ENCODE results near the gene LCE5A. TPM values are rescaled to one million over a fixed set of nuclear protein-coding genes. Genes with fewer than 3 reads are reported as not detected.

The LCE5A gene
- total RNA-seq, 1 experiment from 2014 or later, result not detected

DNA sequence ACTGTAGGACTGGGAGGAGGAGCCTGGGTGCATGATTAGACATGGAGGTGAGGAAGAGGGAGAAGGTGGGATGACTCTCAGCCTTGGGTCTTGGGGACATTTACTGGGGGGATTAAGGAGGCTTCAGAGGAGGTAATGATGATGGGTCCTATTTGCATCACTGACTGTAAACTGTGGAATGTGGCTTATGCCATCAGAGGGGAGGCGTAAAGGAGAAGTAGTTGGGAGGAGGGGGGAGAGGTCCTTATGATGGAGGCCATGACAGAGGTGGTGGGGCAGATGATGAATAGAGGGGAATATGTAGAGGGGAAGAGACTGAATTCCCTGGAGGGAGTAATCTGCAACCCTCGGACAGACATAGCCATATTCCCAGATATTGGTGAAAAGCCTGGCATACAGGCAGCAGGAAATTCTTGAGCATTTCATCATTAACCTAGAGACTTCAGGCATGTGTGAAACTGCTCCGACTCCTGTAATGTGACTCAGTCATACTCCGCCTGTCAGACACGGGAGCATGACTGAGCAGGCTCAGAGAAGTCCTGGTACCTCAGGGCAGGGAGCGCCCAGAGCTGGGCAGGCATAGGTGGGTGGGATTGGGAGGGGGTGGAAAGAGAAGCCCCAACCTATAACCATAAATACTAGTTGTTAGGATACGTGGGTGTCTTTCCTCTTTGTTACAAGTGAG is 8.0 kb upstream of the LCE5A start:
- CTCF ChIA-PET, result no interaction called here
- H3K4me3 ChIP-seq (replicated peaks in 1 of 2; ENCODE audit: low read depth in 1 of 2, low read length in 2 of 2), result no peak overlapping the region
- no peaks in the 10 kb centered on the region for H3K36me3 ChIP-seq (ENCODE audit: control insufficient read depth in 1 of 2, insufficient read depth in 2 of 2, low read length in 2 of 2)
- no TSS peak for BruUV-seq (replicated peaks)
- H3K9me2 ChIP-seq (ENCODE audit: insufficient read depth), result no peaks in the 10 kb centered on the region
- H3K27ac ChIP-seq (ENCODE audit: low read depth, low read length), result no peak overlapping the region
- no peaks in the 10 kb centered on the region for H3K27me3 ChIP-seq (ENCODE audit: insufficient read depth, low read length)
- POLR2A ChIA-PET, result no interaction called here
- no peak overlapping the region for H3K4me2 ChIP-seq (ENCODE audit: low read length)
- no peaks in the 10 kb centered on the region for H3K9me3 ChIP-seq (ENCODE audit: control insufficient read depth in 1 of 2, insufficient read depth in 1 of 2, low read depth in 1 of 2, low read length in 2 of 2)
- no peak for TF ChIP-seq CBX3 (IDR thresholded peaks at IDR 0.05; ENCODE audit: low read depth)
- no peak for TF ChIP-seq FOSL1 (IDR thresholded peaks at IDR 0.05; ENCODE audit: low read depth)
- no peak for TF ChIP-seq SP1 (IDR thresholded peaks at IDR 0.05; ENCODE audit: low read depth)
- no peak for TF ChIP-seq EZH2 (IDR thresholded peaks at IDR 0.05)
- no peak for TF ChIP-seq TCF7L2 (IDR thresholded peaks at IDR 0.05; ENCODE audit: borderline replicate concordance, extremely low read depth, insufficient read depth, insufficient read length)
- TF ChIP-seq, protein P1, sequence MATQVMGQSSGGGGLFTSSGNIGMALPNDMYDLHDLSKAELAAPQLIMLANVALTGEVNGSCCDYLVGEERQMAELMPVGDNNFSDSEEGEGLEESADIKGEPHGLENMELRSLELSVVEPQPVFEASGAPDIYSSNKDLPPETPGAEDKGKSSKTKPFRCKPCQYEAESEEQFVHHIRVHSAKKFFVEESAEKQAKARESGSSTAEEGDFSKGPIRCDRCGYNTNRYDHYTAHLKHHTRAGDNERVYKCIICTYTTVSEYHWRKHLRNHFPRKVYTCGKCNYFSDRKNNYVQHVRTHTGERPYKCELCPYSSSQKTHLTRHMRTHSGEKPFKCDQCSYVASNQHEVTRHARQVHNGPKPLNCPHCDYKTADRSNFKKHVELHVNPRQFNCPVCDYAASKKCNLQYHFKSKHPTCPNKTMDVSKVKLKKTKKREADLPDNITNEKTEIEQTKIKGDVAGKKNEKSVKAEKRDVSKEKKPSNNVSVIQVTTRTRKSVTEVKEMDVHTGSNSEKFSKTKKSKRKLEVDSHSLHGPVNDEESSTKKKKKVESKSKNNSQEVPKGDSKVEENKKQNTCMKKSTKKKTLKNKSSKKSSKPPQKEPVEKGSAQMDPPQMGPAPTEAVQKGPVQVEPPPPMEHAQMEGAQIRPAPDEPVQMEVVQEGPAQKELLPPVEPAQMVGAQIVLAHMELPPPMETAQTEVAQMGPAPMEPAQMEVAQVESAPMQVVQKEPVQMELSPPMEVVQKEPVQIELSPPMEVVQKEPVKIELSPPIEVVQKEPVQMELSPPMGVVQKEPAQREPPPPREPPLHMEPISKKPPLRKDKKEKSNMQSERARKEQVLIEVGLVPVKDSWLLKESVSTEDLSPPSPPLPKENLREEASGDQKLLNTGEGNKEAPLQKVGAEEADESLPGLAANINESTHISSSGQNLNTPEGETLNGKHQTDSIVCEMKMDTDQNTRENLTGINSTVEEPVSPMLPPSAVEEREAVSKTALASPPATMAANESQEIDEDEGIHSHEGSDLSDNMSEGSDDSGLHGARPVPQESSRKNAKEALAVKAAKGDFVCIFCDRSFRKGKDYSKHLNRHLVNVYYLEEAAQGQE (IDR thresholded peaks at IDR 0.05; ENCODE audit: low read depth), result no peak
- no peak for TF ChIP-seq POLR2AphosphoS5 (IDR thresholded peaks at IDR 0.05; ENCODE audit: low read depth, low read length)
- no peak for TF ChIP-seq EZH2phosphoT487 (IDR thresholded peaks at IDR 0.05; ENCODE audit: borderline replicate concordance)
- TF ChIP-seq, protein P2, sequence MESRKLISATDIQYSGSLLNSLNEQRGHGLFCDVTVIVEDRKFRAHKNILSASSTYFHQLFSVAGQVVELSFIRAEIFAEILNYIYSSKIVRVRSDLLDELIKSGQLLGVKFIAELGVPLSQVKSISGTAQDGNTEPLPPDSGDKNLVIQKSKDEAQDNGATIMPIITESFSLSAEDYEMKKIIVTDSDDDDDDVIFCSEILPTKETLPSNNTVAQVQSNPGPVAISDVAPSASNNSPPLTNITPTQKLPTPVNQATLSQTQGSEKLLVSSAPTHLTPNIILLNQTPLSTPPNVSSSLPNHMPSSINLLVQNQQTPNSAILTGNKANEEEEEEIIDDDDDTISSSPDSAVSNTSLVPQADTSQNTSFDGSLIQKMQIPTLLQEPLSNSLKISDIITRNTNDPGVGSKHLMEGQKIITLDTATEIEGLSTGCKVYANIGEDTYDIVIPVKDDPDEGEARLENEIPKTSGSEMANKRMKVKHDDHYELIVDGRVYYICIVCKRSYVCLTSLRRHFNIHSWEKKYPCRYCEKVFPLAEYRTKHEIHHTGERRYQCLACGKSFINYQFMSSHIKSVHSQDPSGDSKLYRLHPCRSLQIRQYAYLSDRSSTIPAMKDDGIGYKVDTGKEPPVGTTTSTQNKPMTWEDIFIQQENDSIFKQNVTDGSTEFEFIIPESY (IDR thresholded peaks at IDR 0.05; ENCODE audit: extremely low read depth, insufficient replicate concordance, low read length), result no peak
- TF ChIP-seq SRF (IDR thresholded peaks at IDR 0.05; ENCODE audit: low read depth), result no peak
- TF ChIP-seq, protein P3, sequence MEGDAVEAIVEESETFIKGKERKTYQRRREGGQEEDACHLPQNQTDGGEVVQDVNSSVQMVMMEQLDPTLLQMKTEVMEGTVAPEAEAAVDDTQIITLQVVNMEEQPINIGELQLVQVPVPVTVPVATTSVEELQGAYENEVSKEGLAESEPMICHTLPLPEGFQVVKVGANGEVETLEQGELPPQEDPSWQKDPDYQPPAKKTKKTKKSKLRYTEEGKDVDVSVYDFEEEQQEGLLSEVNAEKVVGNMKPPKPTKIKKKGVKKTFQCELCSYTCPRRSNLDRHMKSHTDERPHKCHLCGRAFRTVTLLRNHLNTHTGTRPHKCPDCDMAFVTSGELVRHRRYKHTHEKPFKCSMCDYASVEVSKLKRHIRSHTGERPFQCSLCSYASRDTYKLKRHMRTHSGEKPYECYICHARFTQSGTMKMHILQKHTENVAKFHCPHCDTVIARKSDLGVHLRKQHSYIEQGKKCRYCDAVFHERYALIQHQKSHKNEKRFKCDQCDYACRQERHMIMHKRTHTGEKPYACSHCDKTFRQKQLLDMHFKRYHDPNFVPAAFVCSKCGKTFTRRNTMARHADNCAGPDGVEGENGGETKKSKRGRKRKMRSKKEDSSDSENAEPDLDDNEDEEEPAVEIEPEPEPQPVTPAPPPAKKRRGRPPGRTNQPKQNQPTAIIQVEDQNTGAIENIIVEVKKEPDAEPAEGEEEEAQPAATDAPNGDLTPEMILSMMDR (IDR thresholded peaks at IDR 0.05 in 2 of 3, conservative IDR thresholded peaks at IDR 0.05 in 1 of 3; ENCODE audit: borderline replicate concordance in 1 of 3, insufficient read depth in 1 of 3, low read depth in 2 of 3, low read length in 2 of 3), result no peak
- no peaks in the 10 kb centered on the region for H4K20me1 ChIP-seq (ENCODE audit: insufficient read depth)
- no peak overlapping the region for H3K9ac ChIP-seq (ENCODE audit: low read length)
- DNase-seq (ENCODE audit: low read depth, low spot score), result no peak
- RAD21 ChIA-PET (ENCODE audit: low non-redundant PET in 1 of 2, low total read pairs in 2 of 2, uncharacterized antibody in 2 of 2, unreplicated experiment in 2 of 2), result no interaction called here
- no peak overlapping the region for H2AFZ ChIP-seq (ENCODE audit: low read depth, low read length, poor library complexity, severe bottlenecking)
- intact Hi-C loops (cut with micrococcal nuclease), result no loop called here
- peaks cover 0 to 6% of the 10 kb centered on the region in 2 experiments; a peak in 1 of 4 replicates for H3K4me1 ChIP-seq (ENCODE audit: control insufficient read depth in 1 of 2, insufficient read depth in 2 of 2, low read length in 2 of 2)
- H3K79me2 ChIP-seq (ENCODE audit: insufficient read depth, low read length), result no peaks in the 10 kb centered on the region
- ATAC-seq, result no peak
